ENCODE measurements around the gene HDAC9.

- TF ChIP-seq CTCF (conservative IDR thresholded peaks at IDR 0.05) (no peak), EZH2 (IDR thresholded peaks at IDR 0.05; ENCODE audit: low read depth) (no peak)
Measured at GRCh38 chr7:18497082-18497481, 1.5 kb downstream of the HDAC9 start.

All from PC-9 (cell line).